ENCODE results near the gene GSTM2. TPM values are rescaled to one million over a fixed set of nuclear protein-coding genes. Genes with fewer than 3 reads are reported as not detected.

Gene GSTM2
- polyA plus RNA-seq, 3 donors = 190 to 270 (median 197) TPM

GRCh38 chr1:109639063-109639840 is 28.6 kb upstream of the GSTM2 start:
- no peak for DNase-seq (ENCODE audit: extremely low read depth in 1 of 11, low read depth in 9 of 11, low spot score in 4 of 11)

GRCh38 chr1:109639841-109640184 is 28.0 kb upstream of the GSTM2 start:
- DNase-seq (ENCODE audit: extremely low read depth in 1 of 11, low read depth in 9 of 11, low spot score in 4 of 11) = no peak

GRCh38 chr1:109640285-109640865 is 27.5 kb upstream of the GSTM2 start:
- peak in 1 of 11 donors; percentile 45 for DNase-seq (ENCODE audit: extremely low read depth in 1 of 11, low read depth in 9 of 11, low spot score in 4 of 11)

GRCh38 chr1:109641078-109641740 is 26.6 kb upstream of the GSTM2 start:
- DNase-seq (ENCODE audit: extremely low read depth in 1 of 11, low read depth in 9 of 11, low spot score in 4 of 11) = no peak

GRCh38 chr1:109641861-109642260 is 26.0 kb upstream of the GSTM2 start:
- no peak for DNase-seq (ENCODE audit: extremely low read depth in 1 of 11, low read depth in 9 of 11, low spot score in 4 of 11)

GRCh38 chr1:109642626-109643025 is 25.2 kb upstream of the GSTM2 start:
- no peak for DNase-seq (ENCODE audit: extremely low read depth in 1 of 11, low read depth in 9 of 11, low spot score in 4 of 11)

GRCh38 chr1:109643385-109644230 is 24.2 kb upstream of the GSTM2 start:
- DNase-seq (ENCODE audit: extremely low read depth in 1 of 11, low read depth in 9 of 11, low spot score in 4 of 11) = peak in 2 of 11 donors; percentile 62 to 74

GRCh38 chr1:109644670-109645069 is 23.2 kb upstream of the GSTM2 start:
- DNase-seq (ENCODE audit: extremely low read depth in 1 of 11, low read depth in 9 of 11, low spot score in 4 of 11) = no peak

GRCh38 chr1:109649491-109649914 is 18.4 kb upstream of the GSTM2 start:
- peak in 2 of 11 donors; percentile 34 to 38 for DNase-seq (ENCODE audit: extremely low read depth in 1 of 11, low read depth in 9 of 11, low spot score in 4 of 11)

- DNase-seq (ENCODE audit: extremely low read depth in 1 of 11, low read depth in 9 of 11, low spot score in 4 of 11) = no peak
These were observed 17.2 kb upstream of the GSTM2 start for GRCh38 chr1:109650609-109651008.

- no peak for DNase-seq (ENCODE audit: extremely low read depth in 1 of 11, low read depth in 9 of 11, low spot score in 4 of 11)
These were observed 15.5 kb upstream of the GSTM2 start for GRCh38 chr1:109652402-109652801.

- no peak for DNase-seq (ENCODE audit: extremely low read depth in 1 of 11, low read depth in 9 of 11, low spot score in 4 of 11)
These were observed 14.6 kb upstream of the GSTM2 start for GRCh38 chr1:109653306-109653705.

- DNase-seq (ENCODE audit: extremely low read depth in 1 of 11, low read depth in 9 of 11, low spot score in 4 of 11) = no peak
These were observed 13.3 kb upstream of the GSTM2 start for GRCh38 chr1:109654519-109654918.

GRCh38 chr1:109655615-109656519 is 12.0 kb upstream of the GSTM2 start, which contains the start of gene GSTM4:
GSTM4 (plus strand) TSS chr1:109656099; CDS start chr1:109656390, 291 bp downstream.
- peak in 8 of 11 donors; percentile 53 to 81 (median 74) for DNase-seq (ENCODE audit: extremely low read depth in 1 of 11, low read depth in 9 of 11, low spot score in 4 of 11)

GRCh38 chr1:109657395-109657794 is 10.5 kb upstream of the GSTM2 start:
- no peak for DNase-seq (ENCODE audit: extremely low read depth in 1 of 11, low read depth in 9 of 11, low spot score in 4 of 11)

GRCh38 chr1:109657970-109658369 is 9.9 kb upstream of the GSTM2 start:
- DNase-seq (ENCODE audit: extremely low read depth in 1 of 11, low read depth in 9 of 11, low spot score in 4 of 11) = no peak

- DNase-seq (ENCODE audit: extremely low read depth in 1 of 11, low read depth in 9 of 11, low spot score in 4 of 11) = no peak
These were observed 9.3 kb upstream of the GSTM2 start for GRCh38 chr1:109658533-109659042.

GRCh38 chr1:109659145-109659544 is 8.7 kb upstream of the GSTM2 start:
- DNase-seq (ENCODE audit: extremely low read depth in 1 of 11, low read depth in 9 of 11, low spot score in 4 of 11) = no peak

Measured in renal cortex interstitium (tissue), 11 donors.